HL-60 (cell line): Measurements from ENCODE around the gene PXK.
"Not testable (repeated sequence)": the region's sequence is repeated elsewhere in the genome, so short reads cannot be mapped to it uniquely, and the experiment has no call there.

Source experiments
- GABPA ChIP-seq: IDR thresholded peaks from 2 replicates; pipeline ENCODE4 v1.6.1; 2012; ENCODE audit warnings: low read depth
- POLR2AphosphoS5 ChIP-seq: IDR thresholded peaks from 2 replicates; pipeline ENCODE4 v1.6.1; 2012; ENCODE audit warnings: low read depth
- REST ChIP-seq: IDR thresholded peaks from 2 replicates; pipeline ENCODE4 v1.6.1; 2012; ENCODE audit warnings: low read depth; ENCODE audit not compliant: insufficient replicate concordance
- TF ChIP-seq, protein P1 (sequence below): IDR thresholded peaks from one replicate; pipeline ENCODE4 v1.5.1; 2011; ENCODE audit warnings: low read length, control low read depth, inconsistent platforms; ENCODE audit not compliant: insufficient read depth

- TF ChIP-seq, protein P1, sequence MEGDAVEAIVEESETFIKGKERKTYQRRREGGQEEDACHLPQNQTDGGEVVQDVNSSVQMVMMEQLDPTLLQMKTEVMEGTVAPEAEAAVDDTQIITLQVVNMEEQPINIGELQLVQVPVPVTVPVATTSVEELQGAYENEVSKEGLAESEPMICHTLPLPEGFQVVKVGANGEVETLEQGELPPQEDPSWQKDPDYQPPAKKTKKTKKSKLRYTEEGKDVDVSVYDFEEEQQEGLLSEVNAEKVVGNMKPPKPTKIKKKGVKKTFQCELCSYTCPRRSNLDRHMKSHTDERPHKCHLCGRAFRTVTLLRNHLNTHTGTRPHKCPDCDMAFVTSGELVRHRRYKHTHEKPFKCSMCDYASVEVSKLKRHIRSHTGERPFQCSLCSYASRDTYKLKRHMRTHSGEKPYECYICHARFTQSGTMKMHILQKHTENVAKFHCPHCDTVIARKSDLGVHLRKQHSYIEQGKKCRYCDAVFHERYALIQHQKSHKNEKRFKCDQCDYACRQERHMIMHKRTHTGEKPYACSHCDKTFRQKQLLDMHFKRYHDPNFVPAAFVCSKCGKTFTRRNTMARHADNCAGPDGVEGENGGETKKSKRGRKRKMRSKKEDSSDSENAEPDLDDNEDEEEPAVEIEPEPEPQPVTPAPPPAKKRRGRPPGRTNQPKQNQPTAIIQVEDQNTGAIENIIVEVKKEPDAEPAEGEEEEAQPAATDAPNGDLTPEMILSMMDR: not testable (repeated sequence)
- TF ChIP-seq GABPA, POLR2AphosphoS5, REST: not testable (repeated sequence)
Observed at GRCh38 chr3:58437276-58437675, 104.6 kb downstream of the PXK start.
